Measurements from ENCODE around the gene FAM204A.

Gene FAM204A

DNA sequence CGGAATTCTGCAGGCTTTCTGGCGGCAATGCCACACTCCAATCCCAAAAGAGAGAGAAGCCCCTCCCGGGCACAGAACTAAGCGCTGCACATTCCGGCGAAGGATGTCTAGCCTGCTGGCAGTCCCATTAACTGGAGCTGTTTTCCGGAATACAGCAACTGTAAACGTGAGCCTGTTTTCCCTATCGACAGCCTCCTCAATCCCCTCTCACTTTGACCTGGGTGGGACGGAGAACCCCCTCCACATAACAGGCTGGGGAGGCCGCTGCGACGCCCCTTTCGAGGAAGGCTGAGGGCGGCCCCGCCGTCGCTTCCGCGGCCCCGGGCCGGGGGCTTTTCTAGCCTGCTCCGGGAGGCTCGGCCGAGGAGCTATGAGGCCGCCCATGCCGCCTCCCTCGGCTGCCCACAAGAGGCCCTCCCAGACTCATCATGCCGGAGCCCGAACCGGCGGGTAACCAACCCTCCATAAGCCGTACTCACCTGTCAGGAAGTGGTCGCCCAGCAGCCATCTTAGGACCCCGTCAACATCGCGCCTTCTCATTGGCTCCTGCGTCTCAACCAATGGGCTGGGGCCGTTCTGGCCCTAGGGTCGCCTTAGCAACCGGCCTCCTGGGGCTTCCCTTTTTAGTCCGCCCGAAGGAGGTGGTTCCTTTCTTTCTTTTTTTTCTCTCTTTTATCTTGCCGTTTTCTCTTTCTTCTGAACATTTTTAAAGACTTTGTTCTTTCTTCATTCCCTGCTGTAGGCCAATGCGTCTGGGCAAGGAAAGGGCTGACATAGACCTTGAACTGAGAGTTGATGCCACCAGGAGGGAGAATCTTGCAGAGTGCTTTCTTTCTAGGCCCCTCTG, at the start of gene FAM204A:
Gene FAM204A, minus strand, starts transcription at position 534 of the 847 bp plus-strand sequence. CDS start 5,909 bp downstream, outside the sequence.
- peak; percentile 90 for DNase-seq

DNA sequence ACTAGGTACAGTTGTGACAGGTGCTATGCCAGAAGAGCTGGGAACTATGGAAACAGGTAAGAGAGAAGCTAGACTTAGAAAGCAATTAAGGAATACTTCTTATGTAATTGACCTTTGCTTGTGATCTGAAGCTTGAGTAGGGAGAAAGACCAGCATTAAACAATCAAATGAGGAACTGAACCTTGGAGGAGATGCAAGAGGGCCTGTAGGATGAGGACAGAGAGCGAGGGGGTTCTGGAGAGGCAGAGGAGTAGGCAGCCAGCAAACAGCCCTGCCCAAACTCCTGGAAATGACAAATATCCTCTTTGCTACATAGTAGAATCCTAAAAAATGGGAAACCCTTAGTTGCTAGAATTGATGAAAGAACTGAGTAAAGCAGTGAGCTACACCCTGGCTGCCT, 41.6 kb upstream of the FAM204A start:
- no peak for DNase-seq

DNA sequence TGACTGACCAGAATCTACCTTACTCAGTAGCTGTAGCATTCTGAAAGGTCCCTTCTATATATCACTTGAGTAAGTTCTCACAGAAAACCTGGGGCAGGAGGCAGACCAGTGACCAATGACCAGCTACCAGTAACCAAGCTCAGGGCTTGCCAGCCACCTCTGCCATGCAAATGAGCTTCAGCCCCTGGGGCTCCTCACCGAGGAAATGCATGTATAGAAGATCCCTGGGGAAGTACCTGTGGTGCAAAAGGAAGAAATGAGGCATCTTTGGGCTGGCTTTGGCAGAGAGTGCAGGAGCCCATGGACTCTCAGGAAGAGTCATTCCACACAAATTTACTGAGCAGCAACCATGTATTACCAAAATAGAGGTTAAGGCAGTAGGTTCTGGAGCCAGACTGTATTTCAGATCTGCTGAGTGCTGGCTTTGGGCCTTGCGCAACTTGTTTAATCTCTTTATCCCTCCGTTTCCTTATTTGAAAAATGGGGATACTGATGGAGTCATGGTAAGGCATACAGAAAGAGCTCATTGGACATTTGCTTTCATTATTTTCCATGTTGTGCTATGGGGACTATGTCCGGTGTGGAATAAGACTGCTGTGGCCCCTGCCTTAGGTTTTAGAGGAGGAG, 41.1 kb upstream of the FAM204A start:
- no peak for DNase-seq

DNA sequence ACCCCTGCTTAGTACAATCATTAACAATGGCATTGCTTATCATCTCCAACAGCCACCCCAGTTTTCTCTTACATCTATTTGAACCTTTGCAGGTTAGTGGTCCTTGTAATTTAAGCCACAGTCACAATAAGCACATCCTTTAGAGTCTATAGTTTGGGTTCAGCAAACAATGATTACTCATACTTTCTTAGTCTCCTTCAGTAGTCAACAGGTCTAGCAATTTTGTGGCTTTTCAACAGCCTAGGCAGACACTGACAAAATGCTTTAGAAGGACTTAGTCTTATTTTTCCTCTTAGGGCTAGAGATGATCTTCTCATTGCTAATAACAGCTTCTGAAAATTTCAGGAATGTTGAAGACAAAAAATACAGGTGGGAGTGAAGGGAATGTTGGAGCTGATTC, 32.3 kb upstream of the FAM204A start:
- peak; percentile 19 for DNase-seq

DNA sequence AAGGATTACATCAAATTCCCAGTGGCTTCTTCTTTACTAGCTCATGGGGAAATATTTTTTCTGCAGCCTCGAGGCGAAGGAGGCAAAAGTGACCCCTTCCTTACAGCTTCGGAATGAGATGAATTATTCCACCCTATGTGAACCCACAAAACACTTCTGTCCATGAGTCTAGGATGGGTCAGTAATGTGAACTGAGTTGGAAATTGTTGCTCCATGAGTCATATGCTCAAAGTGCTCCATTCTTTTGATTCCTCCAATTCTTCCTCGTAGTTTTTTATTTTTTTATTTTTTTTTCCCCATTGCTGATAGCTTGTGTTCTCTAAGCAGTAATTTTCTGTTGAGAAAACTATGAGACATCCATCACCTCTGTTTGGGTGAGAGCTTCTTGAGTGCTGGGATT, 31.7 kb upstream of the FAM204A start:
- peak; percentile 77 for DNase-seq

DNA sequence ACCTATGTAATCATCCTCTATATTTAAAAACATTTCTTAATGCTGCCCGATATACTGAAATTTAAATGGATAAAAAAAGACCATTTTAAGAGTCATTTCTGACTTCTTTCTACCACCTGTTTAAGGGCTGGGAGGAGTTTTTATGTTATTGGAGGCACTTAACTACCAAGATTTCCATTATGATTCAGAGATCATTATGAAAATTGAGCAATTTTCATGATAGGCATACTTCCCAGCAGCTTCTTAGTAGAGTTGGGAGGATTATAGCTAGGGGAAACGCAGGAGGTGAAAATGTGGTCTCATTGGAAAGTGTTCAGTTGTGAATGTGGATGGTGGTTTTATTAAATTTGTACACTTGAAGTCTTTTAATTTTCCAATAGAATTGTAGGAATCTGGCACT, 28.4 kb upstream of the FAM204A start:
- no peak for DNase-seq

DNA sequence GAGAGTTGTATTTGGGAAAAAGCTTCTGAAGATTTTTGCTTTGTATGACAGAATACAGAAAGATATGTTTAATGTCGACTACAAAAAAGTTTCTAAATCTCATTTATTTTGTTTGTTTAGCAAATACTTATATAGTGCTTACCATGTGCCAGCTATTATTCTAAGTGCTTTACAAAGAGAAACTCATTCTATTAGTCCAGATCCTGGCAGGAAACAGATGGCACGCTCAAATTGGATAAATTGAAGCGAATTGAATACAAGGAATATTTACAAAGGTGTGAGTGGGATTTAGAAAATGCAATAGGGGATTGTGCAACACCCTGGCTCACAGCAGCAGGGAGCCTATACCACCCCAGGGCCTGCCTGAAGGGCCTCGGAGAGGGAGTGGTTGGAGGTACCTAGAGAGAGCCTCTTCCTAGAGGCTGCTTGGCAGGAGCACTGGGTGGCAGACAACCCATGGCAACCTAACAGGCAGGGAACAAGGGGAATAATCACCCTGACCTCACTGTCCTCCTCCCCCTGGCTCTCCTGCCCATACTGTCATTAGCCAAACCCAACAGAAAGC, 27.6 kb upstream of the FAM204A start:
- DNase-seq: no peak

DNA sequence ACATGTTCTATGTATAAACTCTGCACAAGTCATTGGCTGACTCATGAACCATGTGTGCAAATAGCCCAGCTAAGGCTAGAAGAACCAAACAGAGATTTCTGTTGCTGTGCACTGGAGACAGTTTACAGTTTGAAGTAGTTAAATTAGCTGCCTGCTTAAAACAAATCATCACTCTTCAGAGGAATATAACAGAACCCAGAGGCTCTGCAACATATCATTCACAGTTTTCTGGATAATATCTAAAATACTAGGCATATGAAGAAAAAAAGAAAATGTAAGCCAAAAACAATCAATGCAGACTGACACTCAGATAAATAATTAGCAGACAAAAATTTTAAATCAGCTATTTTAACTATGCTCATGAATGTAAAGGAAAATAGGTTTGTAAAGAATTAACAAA, 23.6 kb upstream of the FAM204A start:
- no peak for DNase-seq

DNA sequence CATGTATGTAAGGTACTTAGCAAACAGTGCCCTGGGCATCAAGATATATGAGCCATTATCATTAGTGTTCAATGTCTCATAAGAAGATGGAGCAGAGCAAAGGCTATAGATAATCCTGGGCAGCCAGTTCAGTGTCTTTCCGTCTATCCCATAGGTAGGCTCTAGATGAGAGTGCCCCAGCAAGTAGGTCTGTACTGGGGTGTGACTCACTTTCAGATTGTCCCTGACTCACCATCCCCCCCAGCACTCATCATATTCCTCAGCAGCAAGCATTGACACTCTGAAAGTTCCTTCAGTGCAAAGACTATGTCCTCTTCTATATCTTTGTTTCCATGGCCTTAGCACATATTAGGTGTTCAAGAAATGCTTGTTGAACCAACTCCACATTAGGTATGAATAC, 20.0 kb upstream of the FAM204A start:
- DNase-seq: no peak

DNA sequence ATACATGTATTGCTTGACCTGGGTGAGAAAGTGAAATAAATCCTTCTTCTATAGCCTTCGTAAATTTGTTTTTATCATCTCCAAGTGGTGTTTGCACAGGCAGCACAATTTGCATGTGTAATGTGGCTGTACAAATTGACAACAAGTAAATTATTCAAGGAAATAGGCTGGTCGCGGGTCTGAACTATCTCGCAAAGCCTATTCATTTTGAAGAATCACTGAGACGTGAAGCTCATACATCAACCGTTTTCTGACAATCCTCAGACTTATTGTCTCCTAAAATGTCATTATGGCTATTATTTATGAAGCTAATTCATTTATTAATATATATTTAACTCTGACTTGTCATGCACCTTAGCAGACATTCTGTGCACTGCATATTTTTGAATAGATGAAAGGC, 16.2 kb upstream of the FAM204A start:
- DNase-seq: no peak

DNA sequence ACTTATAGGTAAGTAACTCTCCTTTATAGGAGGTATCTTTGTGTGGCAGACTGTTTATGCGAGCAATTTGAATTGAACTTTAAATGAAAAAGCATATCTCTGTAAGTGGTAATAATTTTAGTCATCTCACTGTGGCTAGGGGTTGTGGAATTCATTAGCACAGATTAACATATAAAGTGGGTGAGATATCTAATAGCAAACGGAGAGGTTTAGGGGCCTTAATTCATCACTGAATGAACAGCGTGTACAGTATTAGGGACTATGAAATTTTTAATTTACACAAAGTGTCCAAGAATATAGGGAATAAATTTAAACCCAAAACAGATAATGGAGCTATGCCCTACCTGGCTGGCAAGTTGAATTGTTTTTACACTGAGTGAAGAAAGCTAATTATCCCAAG, 15.7 kb upstream of the FAM204A start:
- no peak for DNase-seq

DNA sequence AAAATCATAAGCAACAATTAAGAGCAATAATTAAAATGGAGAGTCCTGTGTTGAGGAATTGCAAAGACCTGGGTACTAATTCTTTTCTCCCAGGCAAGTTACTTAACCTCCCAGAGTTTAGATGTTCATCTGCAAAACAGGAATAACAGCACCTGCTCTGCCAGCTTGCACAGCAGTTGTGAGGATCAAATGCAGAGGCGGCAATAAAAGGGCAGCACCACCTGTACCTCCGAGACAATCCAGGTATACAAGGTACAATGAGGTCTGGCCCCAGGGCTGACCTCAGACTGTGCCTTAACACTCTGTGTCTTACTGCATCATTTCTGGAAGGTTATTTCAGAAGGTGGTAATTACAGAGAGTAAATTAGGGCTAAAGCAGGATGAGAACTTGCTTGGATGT, 14.5 kb upstream of the FAM204A start:
- no peak for DNase-seq

DNA sequence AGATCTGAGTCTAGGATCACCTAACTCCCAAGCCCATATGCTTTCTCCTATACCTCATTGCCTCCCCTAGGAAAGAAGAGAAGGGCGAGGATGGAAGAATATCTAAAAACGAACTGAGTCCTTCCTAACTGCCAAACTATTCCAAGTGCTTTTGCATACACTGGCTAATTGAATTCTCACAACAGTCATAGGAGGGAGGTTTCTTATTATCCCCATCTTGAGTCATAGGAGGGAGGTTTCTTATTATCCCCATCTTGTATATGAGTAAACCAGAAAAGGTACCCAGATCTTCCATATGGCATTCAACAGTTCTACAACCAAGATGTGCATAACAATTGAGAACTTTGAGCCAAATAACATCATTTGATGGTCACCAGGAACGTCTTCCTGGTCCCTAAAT, 13.1 kb upstream of the FAM204A start:
- DNase-seq: no peak

DNA sequence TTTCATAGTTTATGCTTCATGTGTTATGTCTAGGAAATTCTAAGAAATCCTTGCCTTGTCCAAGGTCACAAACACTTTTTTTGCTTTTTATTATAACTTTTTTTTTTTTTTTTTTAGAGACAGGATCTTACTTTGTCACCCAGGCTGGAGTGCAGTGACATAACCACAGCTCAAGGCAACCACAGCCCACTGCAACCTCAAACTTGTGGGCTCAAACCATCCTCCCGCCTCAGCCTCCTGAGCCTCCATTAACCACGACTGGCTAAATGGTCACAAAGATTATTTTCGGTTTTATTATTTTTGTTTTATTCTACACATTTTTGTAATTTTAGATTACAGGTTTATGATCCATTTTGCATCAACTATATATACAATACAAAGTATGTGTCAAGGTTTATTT, 7.1 kb upstream of the FAM204A start:
- no peak for DNase-seq

DNA sequence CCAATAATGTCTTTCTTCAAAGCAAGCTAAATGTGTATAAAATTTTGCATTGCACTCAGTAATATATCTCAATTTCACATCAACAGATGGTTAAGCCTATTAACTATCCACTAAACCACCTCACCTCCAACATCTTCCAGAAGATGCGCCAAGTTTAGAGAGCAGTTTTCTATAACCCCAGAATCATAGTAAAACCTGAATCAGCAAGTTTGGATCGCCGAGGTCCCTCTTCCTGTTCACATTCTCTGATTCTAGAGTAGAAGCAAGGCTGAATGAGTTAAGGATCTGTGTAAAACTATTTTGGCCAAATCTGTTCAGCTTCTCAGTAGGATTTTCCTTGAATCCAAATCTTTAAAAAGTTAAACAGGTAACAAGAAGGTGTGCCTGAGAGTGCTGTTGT, 1.4 kb upstream of the FAM204A start:
- DNase-seq: no peak

DNA sequence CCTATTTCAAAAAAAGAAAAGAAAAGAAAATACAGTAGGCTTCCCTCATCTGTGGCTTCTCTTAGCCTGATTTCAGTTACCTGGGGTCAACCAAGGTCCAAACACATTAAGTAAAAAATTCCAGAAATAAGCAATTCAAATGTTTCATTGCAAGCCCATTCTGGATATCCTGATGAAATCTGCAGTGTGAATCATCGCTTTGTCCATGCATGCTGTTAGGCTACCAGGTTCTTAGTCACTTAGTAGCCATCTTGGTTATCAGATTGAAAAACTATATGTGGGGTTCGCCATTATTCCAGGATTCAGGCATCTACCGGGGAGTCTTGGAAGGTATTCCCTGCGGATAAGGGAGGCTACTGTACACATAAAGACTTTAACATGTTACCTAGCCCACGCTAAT, 991 bp upstream of the FAM204A start:
- peak; percentile 48 for DNase-seq

DNA sequence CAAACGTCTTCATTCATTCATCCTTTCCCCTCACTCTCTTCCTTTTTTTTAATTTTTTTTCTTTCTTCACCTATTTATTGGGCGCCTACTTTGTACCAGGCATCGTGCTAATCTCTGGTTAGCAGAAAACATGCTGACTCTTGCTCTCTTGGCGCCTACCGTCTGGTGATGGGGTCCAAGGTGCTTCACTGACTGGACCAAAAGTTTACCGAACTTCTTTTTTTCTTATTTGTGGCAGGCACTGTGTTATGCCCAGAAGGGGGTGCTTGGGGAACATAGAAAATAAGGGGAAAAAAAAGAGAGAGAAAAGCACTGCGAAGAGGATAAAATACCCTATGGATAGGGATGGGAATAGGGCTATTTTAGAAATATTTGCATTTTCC, 505 bp upstream of the FAM204A start:
- DNase-seq: peak; percentile 2

DNA sequence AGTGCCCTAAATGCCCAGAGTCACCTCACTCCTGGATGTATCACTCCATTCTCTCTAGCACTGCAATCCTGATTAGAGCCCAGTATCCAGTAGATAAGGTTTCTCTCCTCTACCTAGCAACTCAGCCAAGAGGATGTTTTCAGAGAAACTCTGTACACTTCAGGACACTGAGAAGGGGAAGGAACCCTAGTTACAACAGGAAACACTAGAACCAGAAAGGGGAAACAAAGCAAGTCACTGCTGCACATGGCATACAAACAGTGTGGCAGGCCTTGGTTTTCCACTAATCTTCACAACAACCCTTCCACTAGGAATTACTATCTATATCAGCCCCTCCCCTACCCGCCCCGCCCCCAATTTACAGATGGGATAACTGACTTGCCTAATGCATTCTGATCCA, 1.6 kb downstream of the FAM204A start:
- DNase-seq: no peak

DNA sequence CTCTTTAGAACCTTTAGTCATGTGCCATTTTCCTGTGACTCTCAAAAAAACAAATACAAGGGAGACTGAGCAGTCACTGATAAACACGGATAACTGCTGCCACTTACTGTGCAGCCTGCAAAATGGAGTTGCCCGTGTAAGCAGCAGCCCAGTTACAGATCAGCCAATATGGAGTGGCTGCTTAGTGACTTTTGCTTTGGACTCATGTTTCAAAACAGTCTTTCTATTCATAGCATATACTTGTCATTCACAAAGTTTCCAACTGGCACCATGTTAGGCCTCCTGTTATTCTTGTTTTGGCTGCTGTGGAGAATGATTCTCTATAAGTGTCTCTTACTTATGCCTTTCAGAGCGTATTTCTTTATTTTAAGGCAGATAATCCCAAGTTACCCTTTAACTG, 3.0 kb downstream of the FAM204A start:
- no peak for DNase-seq

DNA sequence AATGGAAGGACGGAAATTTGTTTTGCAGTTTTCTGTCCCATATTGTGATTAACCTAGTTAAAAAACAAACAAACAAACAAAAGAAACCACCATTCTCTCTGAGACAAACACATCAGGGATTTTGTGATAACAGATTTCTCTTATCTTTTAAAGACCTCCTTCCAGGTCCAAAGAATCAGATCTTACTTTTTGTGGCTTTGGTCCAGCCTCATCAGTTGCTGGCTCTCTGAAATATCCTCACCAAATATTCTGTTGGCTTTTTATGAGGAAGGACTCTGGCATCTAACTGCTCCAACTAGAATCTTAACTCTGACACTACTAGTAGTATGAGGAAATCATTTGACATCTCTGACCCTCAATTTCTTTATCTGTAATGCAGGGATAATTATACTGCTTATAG, 4.8 kb downstream of the FAM204A start:
- DNase-seq: no peak

DNA sequence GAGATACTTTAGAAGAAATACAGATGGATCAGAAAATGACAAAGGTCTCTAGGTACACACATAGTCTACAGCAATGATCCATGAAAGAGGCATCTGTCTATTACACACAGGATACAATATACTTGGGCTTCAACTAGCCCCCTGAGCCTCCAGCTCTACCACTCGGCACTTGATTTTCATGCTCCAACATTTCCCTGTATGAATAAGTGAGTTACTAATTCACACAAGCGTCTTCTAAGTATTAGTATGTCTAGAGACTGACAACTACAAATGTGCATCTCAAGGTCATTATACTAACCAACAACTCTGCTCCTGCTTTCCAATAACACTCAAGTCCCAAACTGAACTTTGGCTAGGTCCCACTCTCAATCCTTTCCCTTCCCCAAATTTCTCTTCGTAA, 8.3 kb downstream of the FAM204A start:
- no peak for DNase-seq

DNA sequence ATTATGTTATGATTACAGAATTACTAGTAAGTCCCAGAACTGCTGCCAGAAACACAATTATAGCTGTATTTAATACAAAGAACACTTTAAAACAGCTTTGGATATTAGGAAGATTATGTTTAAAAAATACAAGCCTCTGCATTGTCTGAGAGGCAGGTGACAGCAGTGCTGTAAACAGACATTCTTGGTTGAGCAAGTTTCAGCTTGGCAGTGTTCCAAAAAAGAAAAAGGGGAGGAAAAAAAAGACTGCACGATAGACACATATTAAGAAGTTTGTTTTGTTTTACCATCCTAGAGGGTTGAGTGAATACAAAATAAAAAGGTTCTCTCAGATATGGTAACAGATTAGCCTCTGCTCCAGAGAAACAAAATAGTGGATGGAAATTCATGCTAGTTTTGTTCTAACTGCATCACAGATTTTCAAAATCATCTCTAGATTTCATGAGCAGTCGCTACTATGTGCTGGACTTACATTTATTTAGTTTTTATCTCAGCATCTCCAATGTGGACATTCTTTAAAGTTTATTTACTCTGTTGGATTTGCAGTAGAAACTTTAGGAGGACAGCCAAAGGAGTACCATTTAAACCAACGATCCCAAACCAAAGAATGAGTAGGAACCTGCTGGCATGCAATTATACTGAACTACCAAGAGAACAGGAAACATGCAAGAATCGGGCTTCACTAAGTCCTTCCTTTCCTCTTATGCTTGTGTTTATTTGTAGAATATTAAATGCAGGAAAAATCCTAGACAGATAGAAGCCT, 9.0 kb downstream of the FAM204A start:
- no peak for DNase-seq

DNA sequence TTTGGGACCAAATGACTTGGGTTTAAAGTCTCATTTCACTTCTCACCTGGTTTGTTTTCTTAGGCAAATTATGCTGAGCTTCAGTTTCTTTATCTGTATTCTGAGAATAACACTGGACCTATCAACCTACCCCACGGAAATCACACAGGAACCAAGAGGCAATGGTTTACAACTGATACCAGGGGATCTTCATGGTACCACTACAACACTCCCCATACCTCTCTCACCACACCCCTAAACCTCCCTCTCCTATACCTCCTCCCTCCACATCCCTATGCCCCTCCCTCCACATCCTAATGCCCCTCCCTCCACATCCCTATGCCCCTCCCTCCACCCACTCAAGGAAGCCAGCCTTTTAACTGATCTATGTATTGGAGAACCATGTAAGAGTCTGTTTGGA, 9.9 kb downstream of the FAM204A start:
- DNase-seq: no peak
